Nephron (organoid): Measurements from ENCODE around the gene IGSF5.

ENCODE experiments used
- H3K27ac Mint-ChIP-seq, 3 experiments: 2 replicates each; pipeline ENCODE4 v1.8.0; 2020; ENCODE audit warnings: mixed read lengths in 3 of 3, mild to moderate bottlenecking in 2 of 3, moderate library complexity in 1 of 3
- H3K27me3 Mint-ChIP-seq: 2 replicates; pipeline ENCODE4 v1.8.0; 2021; ENCODE audit warnings: low read depth, mild to moderate bottlenecking, moderate library complexity, mixed read lengths
- H3K36me3 Mint-ChIP-seq: 2 replicates; pipeline ENCODE4 v1.8.0; 2020; ENCODE audit warnings: low read depth, mixed read lengths
- H3K4me1 Mint-ChIP-seq: 2 replicates; pipeline ENCODE4 v1.8.0; 2020; ENCODE audit warnings: mixed read lengths
- H3K4me3 Mint-ChIP-seq, 3 experiments: 2 replicates each; pipeline ENCODE4 v1.8.0; 2020; ENCODE audit warnings: mild to moderate bottlenecking in 3 of 3, mixed read lengths in 3 of 3, moderate library complexity in 2 of 3
- H3K9me3 Mint-ChIP-seq: 2 replicates; pipeline ENCODE4 v1.8.0; 2020; ENCODE audit warnings: mixed read lengths
- TF ChIP-seq, protein P1 (sequence below), 3 experiments: fragments of 200-600 bp; sonication (generic); IDR thresholded peaks; one replicate each; pipeline ENCODE4 v1.5.0; 2021; ENCODE audit warnings: antibody characterized with exemption in 3 of 3; ENCODE audit not compliant: unreplicated experiment in 3 of 3

IGSF5 gene

GRCh38 chr21:39851002-39851618 lies 106.1 kb downstream of the IGSF5 start:
- Mint-ChIP-seq H3K27ac (peak overlapping the region in 1 of 3 experiments; percentile 42), H3K4me3 (no peak overlapping the region), H3K4me1 (peaks cover 25% of the 10 kb centered on the region), H3K9me3 (peaks cover 3% of the 10 kb centered on the region), H3K36me3 (no peaks in the 10 kb centered on the region), H3K27me3 (peaks cover 20% of the 10 kb centered on the region)
- TF ChIP-seq, protein P1, sequence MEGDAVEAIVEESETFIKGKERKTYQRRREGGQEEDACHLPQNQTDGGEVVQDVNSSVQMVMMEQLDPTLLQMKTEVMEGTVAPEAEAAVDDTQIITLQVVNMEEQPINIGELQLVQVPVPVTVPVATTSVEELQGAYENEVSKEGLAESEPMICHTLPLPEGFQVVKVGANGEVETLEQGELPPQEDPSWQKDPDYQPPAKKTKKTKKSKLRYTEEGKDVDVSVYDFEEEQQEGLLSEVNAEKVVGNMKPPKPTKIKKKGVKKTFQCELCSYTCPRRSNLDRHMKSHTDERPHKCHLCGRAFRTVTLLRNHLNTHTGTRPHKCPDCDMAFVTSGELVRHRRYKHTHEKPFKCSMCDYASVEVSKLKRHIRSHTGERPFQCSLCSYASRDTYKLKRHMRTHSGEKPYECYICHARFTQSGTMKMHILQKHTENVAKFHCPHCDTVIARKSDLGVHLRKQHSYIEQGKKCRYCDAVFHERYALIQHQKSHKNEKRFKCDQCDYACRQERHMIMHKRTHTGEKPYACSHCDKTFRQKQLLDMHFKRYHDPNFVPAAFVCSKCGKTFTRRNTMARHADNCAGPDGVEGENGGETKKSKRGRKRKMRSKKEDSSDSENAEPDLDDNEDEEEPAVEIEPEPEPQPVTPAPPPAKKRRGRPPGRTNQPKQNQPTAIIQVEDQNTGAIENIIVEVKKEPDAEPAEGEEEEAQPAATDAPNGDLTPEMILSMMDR (IDR thresholded peaks at IDR 0.05; ENCODE audit: unreplicated experiment in 3 of 3): no peak
